ENCODE data around the gene SKAP1. TPM values are rescaled to one million over a fixed set of nuclear protein-coding genes. Genes with fewer than 3 reads are reported as not detected.

The SKAP1 gene
- polyA plus RNA-seq, 1 of the 3 experiments (the other 2 are of a cell fraction), result not detected

DNA sequence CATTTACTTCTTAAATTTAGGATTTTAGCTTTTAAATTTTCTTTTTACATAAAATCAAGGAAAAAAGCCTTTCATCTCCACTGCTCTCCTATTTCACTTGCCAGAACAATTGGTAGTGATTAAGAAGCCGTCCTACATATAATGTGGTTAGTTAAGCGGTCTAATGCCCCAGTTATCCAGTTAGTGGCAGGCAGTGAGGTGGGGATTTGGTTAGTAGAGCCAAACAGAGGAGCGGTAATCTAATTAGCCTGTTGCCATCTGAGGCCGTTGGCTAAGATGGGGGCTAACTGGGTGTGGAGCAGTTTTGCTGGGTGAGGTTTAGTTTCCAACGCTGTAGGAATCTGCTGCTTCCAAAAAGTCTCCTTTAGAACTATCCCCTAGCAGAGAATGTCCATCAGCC lies 300.0 kb downstream of the SKAP1 start:
- peaks cover 6 to 16% of the 10 kb centered on the region in 2 experiments for H3K36me3 ChIP-seq (replicated peaks in 1 of 2; ENCODE audit: control insufficient read depth in 1 of 2, insufficient read depth in 2 of 2, low read length in 1 of 2)
- CTCF ChIA-PET, result interaction anchor here (0.8 to 17.8 kb wide), 20 partner anchors 8 to 152 kb away, joined by 3 to 232 read pairs (median 18); partner anchors contain the start of genes CBX1 and SNX11

DNA sequence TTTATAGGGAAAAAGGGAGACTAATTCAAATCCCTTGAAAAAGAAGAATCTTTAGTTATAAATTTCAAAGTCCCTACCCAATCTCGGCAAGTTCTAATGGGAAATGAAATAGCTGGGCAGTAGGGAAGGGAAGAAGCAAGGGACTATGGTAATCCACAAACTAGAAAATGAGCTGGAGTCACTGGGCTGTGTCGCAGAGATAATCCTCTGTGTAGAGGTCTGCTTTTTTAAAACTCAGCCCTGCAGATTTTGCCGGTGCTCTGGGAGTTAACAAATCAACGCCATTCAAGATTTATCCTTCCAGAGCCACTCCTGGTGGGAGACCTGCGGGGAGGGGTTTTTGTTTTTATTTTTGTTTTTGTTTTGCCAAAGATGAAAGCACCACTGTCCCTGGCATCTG lies 301.6 kb downstream of the SKAP1 start:
- no peak overlapping the region for H3K4me2 ChIP-seq
- CTCF ChIA-PET, result interaction anchor here (1.3 to 17.8 kb wide), 11 partner anchors 11 to 484 kb away, joined by 3 to 232 read pairs (median 20); partner anchors contain the start of gene CBX1
- 75% methylated on average over 5 of the region's 5 CpGs for WGBS (ENCODE audit: low lambda C conversion rate)
- TF ChIP-seq FOXJ3 (CRISPR knock-in tag; IDR thresholded peaks at IDR 0.05) (no peak), RCOR1 (IDR thresholded peaks at IDR 0.05; ENCODE audit: low read length) (no peak), NFIC (IDR thresholded peaks at IDR 0.05; ENCODE audit: borderline replicate concordance) (no peak), EP300 (IDR thresholded peaks at IDR 0.05; ENCODE audit: borderline replicate concordance in 1 of 2, low read depth in 1 of 2, low read length in 1 of 2) (no peak), MXI1 (IDR thresholded peaks at IDR 0.05; ENCODE audit: low read depth, low read length) (no peak), TAF1 (IDR thresholded peaks at IDR 0.05; ENCODE audit: borderline replicate concordance, low read depth, low read length) (no peak), RFX5 (IDR thresholded peaks at IDR 0.05; ENCODE audit: low read length) (no peak), RAD21 (IDR thresholded peaks at IDR 0.05; ENCODE audit: low read length) (no peak), POLR2AphosphoS5 (IDR thresholded peaks at IDR 0.05; ENCODE audit: low read depth, low read length) (no peak), EZH2phosphoT487 (IDR thresholded peaks at IDR 0.05; ENCODE audit: borderline replicate concordance, low read depth) (no peak), JUND (IDR thresholded peaks at IDR 0.05) (no peak), CHD2 (IDR thresholded peaks at IDR 0.05; ENCODE audit: low read length, partially characterized antibody) (no peak), GABPA (IDR thresholded peaks at IDR 0.05; ENCODE audit: low read depth) (no peak)
- TF ChIP-seq, protein P1, sequence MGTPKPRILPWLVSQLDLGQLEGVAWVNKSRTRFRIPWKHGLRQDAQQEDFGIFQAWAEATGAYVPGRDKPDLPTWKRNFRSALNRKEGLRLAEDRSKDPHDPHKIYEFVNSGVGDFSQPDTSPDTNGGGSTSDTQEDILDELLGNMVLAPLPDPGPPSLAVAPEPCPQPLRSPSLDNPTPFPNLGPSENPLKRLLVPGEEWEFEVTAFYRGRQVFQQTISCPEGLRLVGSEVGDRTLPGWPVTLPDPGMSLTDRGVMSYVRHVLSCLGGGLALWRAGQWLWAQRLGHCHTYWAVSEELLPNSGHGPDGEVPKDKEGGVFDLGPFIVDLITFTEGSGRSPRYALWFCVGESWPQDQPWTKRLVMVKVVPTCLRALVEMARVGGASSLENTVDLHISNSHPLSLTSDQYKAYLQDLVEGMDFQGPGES (IDR thresholded peaks at IDR 0.05; ENCODE audit: low read depth, low read length), result no peak
- TF ChIP-seq, protein P2, sequence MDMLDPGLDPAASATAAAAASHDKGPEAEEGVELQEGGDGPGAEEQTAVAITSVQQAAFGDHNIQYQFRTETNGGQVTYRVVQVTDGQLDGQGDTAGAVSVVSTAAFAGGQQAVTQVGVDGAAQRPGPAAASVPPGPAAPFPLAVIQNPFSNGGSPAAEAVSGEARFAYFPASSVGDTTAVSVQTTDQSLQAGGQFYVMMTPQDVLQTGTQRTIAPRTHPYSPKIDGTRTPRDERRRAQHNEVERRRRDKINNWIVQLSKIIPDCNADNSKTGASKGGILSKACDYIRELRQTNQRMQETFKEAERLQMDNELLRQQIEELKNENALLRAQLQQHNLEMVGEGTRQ (IDR thresholded peaks at IDR 0.05; ENCODE audit: borderline replicate concordance, low read depth, low read length), result no peak
- TF ChIP-seq, protein P3, sequence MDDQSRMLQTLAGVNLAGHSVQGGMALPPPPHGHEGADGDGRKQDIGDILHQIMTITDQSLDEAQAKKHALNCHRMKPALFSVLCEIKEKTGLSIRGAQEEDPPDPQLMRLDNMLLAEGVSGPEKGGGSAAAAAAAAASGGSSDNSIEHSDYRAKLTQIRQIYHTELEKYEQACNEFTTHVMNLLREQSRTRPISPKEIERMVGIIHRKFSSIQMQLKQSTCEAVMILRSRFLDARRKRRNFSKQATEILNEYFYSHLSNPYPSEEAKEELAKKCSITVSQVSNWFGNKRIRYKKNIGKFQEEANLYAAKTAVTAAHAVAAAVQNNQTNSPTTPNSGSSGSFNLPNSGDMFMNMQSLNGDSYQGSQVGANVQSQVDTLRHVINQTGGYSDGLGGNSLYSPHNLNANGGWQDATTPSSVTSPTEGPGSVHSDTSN (IDR thresholded peaks at IDR 0.05), result no peak

More for the DNA sequence above, 300.0 kb downstream of the SKAP1 start:
- no peak overlapping the region for H3K4me3 ChIP-seq (ENCODE audit: low read depth in 2 of 2, low read length in 1 of 2)
- TF ChIP-seq EZH2phosphoT487 (IDR thresholded peaks at IDR 0.05; ENCODE audit: borderline replicate concordance, low read depth) (no peak), GATA2 (CRISPR knock-in tag; IDR thresholded peaks at IDR 0.05) (no peak), CHD2 (IDR thresholded peaks at IDR 0.05; ENCODE audit: low read length, partially characterized antibody) (no peak), FOXM1 (IDR thresholded peaks at IDR 0.05; ENCODE audit: low read depth) (no peak), FOXJ3 (CRISPR knock-in tag; IDR thresholded peaks at IDR 0.05) (no peak)
- TF ChIP-seq, protein P4, sequence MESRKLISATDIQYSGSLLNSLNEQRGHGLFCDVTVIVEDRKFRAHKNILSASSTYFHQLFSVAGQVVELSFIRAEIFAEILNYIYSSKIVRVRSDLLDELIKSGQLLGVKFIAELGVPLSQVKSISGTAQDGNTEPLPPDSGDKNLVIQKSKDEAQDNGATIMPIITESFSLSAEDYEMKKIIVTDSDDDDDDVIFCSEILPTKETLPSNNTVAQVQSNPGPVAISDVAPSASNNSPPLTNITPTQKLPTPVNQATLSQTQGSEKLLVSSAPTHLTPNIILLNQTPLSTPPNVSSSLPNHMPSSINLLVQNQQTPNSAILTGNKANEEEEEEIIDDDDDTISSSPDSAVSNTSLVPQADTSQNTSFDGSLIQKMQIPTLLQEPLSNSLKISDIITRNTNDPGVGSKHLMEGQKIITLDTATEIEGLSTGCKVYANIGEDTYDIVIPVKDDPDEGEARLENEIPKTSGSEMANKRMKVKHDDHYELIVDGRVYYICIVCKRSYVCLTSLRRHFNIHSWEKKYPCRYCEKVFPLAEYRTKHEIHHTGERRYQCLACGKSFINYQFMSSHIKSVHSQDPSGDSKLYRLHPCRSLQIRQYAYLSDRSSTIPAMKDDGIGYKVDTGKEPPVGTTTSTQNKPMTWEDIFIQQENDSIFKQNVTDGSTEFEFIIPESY (IDR thresholded peaks at IDR 0.05; ENCODE audit: borderline replicate concordance, low read depth), result no peak
- TF ChIP-seq, protein P3 (IDR thresholded peaks at IDR 0.05), result no peak
- H3K27me3 ChIP-seq (ENCODE audit: insufficient read depth), result peaks cover 6% of the 10 kb centered on the region; the same call in 1 of the 2 replicates
- no peaks in the 10 kb centered on the region for H3F3A ChIP-seq (replicated peaks; ENCODE audit: insufficient read depth)
- peaks cover 7 to 23% of the 10 kb centered on the region in 2 experiments; a peak in 2 of 4 replicates for H3K4me1 ChIP-seq (ENCODE audit: control insufficient read depth in 1 of 2, insufficient read depth in 2 of 2, low read depth in 1 of 2, low read length in 1 of 2)
- DNase-seq, result peak; percentile 47
- no peaks in the 10 kb centered on the region for H3K79me2 ChIP-seq (ENCODE audit: insufficient read depth)
- no peak overlapping the region for H2AFZ ChIP-seq (ENCODE audit: low read depth)
- no peaks in the 10 kb centered on the region for H4K20me1 ChIP-seq (ENCODE audit: insufficient read depth)
- H3K9me2 ChIP-seq, result no peaks in the 10 kb centered on the region
- no peak overlapping the region for H3K4me2 ChIP-seq
- POLR2A ChIA-PET, result no interaction called here
- 48% methylated on average over 5 of the region's 5 CpGs for WGBS (ENCODE audit: low lambda C conversion rate)
- H3K9ac ChIP-seq, result no peak overlapping the region
- H3K9me3 ChIP-seq, result no peaks in the 10 kb centered on the region
- no peak overlapping the region; a peak in 1 of 4 replicates for H3K27ac ChIP-seq (ENCODE audit: low read depth in 2 of 2, low read length in 1 of 2)

More for the DNA sequence above, 301.6 kb downstream of the SKAP1 start:
- Histone ChIP-seq H3K9me2 (no peaks in the 10 kb centered on the region), H3F3A (replicated peaks; ENCODE audit: insufficient read depth) (no peaks in the 10 kb centered on the region), H3K4me3 (ENCODE audit: low read depth in 2 of 2, low read length in 1 of 2) (no peak overlapping the region), H3K9me3 (no peaks in the 10 kb centered on the region), H2AFZ (ENCODE audit: low read depth) (no peak overlapping the region), H3K27me3 (ENCODE audit: insufficient read depth) (peaks cover 3% of the 10 kb centered on the region; the same call in 1 of the 2 replicates), H3K79me2 (ENCODE audit: insufficient read depth) (no peaks in the 10 kb centered on the region), H3K27ac (ENCODE audit: low read depth in 2 of 2, low read length in 1 of 2) (no peak overlapping the region), H3K4me1 (ENCODE audit: control insufficient read depth in 1 of 2, insufficient read depth in 2 of 2, low read depth in 1 of 2, low read length in 1 of 2) (peaks cover 7 to 23% of the 10 kb centered on the region in 2 experiments; a peak in 2 of 4 replicates), H3K36me3 (replicated peaks in 1 of 2; ENCODE audit: control insufficient read depth in 1 of 2, insufficient read depth in 2 of 2, low read length in 1 of 2) (peaks cover 13 to 21% of the 10 kb centered on the region in 2 experiments), H4K20me1 (ENCODE audit: insufficient read depth) (no peaks in the 10 kb centered on the region), H3K9ac (no peak overlapping the region)
- POLR2A ChIA-PET, result no interaction called here
- no peak for DNase-seq

All from SK-N-SH (cell line).